SKM-1 treated with dmso at 0.1 percent for 144 hours (cell line): Measurements from ENCODE around the gene EPHA6.

Experiments
- DNase-seq: peaks from one replicate; lab custom pipeline; 2025; ENCODE audit not compliant: unreplicated experiment; lab: John Stamatoyannopoulos, UW

Gene EPHA6

DNA sequence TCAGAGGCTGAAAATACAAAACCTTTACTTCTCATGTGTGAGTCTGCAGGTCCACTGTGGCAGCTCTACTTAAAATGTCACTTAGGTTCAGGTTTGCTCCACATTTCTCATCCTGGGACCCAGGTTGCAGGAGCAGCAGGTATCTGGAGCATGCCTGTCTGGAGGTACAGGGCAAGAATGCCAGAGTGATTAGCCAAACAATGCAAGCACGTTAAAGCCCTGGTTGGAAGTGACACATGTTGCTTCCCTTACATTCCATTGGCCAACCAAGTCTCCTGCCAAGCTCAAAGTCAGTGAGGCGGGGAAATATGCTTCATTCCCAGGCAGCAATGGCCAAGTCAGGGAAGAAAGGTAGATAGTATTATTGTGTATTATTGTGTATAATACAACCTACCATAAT lies 873.3 kb downstream of the EPHA6 start:
- DNase-seq, result no peak

DNA sequence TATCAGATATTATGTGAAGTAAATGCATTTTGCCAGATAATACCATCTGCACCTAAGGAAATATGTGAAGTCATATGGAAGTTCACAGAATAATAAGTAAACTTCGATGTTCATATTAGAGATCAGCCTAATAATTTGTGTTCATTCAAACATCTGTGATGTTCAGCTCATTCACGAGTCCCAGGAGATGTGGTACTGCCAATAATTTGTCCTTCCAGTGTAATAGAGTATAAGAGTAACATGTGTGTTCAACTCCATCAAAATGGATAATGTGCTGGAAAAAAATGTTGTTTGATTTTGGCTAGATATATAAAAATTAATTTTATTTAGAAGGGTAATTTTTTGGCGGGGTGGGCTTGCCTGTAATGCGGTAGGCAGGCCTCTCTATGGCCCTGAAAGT lies 874.7 kb downstream of the EPHA6 start:
- no peak for DNase-seq

DNA sequence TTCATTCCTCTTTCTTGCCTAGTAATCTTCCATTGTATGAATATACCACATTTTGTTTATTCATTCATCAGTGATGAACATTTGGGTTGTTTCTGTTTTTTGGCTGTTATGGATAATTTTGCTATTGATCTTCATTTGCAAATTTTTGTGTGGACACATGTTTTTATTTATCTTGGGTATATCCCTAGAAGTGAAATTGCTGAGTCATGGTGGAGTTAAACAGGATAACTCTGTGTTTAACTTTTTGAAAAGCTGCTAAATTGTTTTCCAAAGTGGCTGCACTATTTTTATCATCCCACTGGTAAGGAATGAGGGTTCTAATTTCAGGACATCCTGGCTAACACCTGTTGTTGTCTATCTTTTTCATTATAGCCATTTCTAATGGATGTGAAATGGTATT lies 875.6 kb downstream of the EPHA6 start:
- DNase-seq, result no peak

DNA sequence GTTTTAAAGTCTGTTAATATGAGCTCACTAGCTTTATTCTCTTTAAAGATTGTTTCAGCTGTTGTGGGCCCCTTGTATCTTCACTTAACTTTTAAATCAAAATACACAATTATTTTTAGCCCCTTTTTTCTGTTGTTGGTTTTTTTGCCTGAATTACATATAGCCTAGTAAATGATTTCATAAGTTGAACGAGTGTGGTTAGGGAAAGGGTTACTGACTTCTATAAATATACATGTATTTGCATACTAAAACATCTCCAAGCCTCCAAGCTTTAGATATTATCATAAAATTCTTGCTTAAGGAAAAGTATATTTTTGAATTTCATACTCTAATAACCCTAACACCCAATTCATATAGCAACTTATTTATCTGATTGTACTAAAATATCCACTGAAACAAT lies 877.0 kb downstream of the EPHA6 start:
- no peak for DNase-seq

DNA sequence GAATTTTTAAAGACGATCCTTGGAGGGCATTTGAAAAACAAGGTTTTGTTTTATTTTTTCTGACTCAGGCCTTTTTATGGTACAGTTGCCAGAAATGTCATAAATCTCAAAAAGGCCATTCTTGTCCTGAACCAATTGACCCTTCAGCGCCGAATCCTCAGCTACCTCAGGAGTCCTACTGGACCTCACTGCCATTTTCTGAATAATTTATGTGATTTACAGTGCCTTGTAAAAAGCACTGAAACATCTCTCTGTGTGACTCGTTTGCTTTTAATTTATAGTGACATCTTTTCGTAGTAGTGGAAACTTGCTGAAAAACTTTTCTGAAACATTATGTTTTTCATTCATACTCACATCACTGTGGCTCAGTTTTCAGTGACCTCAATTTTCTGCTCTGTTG lies 878.0 kb downstream of the EPHA6 start:
- DNase-seq, result no peak

DNA sequence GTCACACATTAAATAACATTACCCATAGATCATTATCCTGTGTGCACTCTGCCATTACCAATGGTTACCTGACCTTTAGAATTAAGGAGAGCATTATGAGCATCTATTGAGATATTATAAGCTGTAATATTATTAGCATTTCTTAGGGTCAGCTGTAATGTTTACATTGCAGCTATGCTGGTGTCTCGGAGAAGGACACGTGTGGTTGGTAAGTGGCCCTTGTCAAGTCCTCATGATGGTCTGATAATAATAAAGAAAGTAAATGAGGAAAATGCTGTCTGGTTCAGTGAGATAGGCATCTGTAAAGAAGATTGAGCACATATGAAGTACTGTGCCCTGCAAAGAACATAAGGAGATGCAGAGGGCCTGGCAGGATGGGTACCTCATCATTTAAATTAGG lies 878.4 kb downstream of the EPHA6 start:
- DNase-seq, result no peak

DNA sequence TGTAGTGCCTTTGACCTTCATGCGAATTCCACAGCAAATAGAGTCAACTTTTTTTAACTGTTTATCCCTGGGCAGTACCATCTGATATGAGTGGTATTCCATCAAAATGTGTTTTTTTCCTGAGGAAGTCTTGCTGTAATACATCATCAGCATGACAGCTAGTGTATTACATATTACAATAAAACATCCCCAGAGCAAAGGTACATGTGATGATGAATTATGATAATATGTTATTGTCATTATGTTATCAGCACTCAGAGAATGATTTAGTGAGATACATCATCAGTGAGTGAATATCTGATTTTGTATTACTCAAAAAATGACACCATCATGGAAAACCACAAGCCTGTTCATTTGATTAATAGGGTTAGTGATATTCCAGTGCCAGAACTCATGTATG lies 880.5 kb downstream of the EPHA6 start:
- DNase-seq, result no peak

DNA sequence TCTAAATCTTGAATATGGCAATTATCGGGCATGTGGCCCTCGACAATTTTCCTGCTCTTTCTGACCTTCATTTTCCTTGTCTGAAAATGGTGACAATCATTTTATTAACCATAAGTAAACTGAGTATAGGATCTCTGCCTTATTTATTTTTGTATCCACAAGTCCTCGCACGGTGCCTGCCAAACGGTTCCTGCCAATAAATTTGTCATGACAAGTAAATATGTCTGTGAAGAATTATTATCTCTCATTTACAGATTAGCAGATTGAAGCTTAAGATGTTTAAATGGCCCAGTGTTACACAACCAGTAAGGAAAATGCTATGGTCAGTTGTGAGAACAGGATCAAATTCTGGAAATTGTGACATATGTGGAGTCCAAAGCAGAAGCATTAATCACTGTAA lies 884.3 kb downstream of the EPHA6 start:
- DNase-seq, result no peak

DNA sequence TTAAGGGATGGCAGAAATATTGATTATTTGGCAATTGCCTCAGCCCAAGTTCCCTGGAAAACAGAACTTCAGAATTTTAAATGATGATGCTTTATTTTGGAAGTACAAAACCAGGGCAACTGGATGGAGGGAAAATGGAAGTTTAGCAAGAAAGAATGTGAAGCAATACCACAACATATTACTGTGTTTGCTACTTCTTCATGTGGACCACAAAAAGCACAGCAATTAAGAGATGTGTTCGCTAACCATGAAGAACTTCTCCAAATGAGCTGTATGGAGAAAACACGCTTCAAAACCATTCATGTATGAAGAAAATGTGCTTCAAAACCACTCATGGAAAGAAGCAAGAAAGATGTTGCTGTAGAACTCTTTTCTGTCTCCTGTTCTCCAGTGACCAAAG lies 885.5 kb downstream of the EPHA6 start:
- peak; percentile 45 for DNase-seq

DNA sequence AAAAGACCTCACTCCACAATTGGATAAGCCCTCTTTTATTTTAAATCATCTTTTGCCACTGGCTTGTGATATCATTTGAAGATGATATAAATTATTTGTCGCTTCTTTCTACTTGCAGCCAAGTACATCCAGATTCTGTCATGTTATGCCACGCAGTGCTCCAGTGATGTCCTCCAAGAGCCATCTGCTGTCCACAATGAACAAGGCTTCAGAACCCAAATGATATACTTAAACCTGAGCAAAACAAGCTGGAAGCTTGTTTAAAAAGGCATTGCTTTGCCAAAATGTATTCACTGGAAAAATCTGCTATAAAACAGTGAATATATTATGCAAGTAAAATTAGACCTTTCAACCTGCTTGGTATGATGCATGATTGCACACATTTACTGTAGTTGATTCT lies 891.4 kb downstream of the EPHA6 start:
- DNase-seq, result no peak

DNA sequence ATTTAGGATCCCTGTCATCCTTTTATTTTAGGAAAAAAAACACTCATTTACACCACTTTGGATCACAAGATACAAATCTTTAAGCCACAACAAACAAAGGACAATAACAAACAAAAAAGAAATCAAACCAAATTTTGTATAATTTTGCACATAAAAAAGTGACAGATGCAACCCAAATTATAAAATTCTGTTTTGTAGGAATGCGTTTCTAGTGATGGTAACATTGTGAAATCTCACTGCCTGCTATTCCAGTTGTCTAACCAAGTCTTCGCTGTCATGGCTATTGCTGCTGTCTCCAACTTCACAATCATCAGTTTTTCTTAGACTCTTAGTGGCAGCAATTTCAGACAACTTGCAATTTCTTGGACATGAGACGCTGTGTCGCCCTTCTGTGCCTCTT lies 891.8 kb downstream of the EPHA6 start:
- DNase-seq, result no peak

DNA sequence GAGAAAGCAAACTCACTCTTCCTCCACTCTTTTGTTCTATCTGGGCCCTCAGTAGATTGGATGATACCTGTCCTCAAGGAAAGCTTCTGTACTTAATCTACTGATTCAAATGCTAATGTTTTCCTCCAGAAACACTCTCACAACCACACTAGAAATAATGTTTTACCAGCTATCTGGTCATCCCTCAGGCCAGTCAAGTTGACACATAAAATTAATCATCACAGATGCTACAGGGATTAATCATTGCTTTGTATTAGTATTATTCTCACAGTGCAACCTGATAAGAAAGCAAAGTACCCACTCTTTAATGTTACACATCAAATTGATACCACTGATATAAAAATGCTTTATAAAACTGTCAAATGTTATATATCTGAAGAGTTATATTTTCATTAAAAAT lies 897.3 kb downstream of the EPHA6 start:
- DNase-seq, result no peak

DNA sequence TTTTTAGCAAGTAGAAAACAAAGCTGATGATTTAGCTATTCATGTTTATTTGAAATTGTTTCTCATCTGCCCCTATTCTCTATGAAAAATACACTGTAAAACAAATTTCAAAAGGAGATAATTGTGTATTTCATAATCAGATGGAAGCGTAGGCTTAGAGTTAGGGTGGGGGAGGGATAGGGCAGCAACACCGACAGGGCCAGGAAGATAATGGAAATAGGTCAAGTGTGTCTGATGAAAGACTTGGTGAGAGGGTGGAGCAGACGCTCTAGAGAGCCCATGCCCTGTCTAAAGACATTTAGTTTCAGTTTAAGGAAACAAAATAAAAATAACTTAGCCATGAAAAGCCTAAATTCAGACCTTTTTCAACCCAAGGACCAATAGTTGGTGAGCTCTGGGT lies 898.5 kb downstream of the EPHA6 start:
- DNase-seq, result no peak

DNA sequence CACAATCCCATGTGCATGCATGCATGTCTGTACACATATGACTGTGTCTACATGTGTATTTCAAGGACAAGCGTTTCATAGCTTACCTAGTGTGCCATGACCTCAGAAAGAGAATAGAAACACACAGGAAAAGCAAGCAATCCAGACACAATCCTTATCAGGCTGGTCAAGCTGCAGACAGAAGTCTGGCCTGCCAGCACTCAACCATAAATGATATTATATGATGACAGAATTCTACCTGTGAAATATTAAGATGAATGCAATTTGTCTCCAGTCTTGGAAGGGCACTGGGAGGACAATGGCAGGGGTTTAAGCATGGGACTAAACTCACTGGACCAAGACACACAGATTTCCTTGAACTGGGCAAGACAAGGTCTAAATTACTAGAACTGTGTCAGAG lies 899.2 kb downstream of the EPHA6 start:
- DNase-seq, result no peak

DNA sequence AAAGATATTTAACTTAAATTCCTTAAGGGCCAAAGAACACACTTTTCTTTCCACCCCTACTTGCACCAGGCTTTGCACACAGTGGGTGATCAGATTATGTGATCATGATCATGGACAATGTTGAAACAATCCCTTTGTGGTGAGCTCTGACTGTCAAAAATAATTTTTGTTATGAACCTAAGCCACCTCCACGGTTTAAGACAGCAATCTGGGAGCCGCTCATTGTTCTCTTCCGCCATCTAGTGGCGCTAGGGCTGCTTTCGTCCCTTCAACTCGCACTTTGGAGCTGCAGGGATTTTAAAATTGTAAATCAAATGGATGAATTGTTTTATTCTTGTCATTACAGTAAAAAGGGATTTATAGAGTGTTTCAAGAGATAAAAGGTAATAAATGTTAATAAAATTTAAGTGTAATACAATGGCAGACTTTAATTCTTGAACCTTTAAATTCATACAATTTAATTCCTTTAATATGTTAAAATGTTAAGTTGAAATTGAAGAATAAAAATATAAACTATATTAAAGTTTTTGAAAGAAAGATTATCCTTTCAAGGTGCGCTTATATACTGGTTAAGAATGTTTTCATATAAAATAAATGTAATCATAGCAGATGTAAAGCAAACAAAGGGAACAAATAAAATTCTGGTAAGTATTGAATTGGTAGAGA lies 904.9 kb downstream of the EPHA6 start:
- peak; percentile 67 for DNase-seq

DNA sequence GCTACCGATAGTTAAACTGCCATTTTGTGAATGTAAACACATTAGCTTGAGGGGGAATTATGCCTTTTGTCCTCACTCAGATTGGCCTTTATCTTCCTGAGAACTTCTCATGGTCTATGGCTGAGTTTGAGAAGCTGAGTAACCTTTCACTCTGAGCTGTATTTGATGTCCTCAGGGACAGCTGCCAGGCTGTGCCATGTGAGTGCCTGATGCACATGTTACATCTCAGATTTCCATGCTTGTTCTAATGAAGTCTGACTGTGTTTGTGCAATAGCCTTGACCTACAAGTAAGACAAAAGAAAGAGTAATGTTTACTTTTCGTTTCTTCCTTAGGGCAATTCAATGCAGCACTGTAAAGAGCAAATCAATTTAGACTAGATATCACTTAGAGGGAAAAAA lies 906.0 kb downstream of the EPHA6 start:
- no peak for DNase-seq

DNA sequence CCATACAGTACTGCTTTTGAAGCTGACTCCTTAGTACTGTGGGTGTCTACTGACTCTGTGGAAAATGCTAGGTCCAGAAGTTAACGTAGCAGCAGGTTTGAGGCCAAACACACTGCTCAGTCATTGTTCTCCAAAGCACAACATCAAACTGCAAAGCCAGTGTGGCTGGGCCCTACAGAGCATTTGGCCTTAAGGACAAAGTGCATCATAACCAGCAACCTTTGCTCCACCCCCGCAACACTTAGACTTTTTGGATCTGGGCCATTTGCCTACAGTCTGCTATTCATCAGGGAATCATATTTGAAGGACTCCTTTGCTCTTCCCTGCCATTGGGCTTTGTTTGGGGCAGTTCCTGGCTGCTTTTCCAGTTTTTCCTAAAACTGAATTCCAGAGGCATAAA lies 907.1 kb downstream of the EPHA6 start:
- DNase-seq, result no peak

DNA sequence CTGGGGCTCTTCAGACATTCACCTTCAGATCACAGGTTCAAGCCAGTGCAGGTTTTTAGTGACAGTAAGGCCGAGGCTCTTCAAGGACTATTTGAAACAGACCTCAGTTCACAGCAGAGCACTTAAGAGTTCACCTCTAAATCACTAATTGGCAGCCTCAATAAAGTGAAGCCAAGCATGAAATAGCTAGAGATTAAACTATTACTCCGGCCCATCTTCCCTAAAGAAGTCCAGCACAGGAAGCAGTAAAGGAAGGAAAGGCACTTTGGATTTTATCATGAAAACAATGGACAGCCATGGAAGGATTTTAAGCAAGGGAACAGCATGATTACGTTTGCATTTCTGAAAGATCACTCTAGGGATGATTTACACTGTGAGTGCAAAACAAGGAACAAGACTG lies 922.5 kb downstream of the EPHA6 start:
- no peak for DNase-seq

DNA sequence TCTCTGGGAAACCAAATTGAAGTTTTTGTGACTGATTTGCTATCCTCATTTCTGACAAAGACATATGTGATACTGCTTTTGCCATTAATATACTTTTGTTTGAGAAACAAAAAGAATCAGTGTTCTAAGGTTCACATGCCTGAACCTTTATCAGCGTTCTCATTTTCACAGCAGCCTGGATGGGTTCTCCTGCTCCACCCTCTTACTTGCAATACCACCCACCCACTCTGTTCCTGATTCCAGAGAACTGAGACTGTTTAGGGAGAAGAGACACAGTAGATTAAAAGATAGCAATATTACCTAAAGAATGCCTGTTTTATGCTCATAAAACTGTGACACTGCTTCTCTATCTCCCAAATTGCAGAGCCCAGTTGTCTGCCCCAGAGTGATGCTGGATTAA lies 924.4 kb downstream of the EPHA6 start:
- no peak for DNase-seq

DNA sequence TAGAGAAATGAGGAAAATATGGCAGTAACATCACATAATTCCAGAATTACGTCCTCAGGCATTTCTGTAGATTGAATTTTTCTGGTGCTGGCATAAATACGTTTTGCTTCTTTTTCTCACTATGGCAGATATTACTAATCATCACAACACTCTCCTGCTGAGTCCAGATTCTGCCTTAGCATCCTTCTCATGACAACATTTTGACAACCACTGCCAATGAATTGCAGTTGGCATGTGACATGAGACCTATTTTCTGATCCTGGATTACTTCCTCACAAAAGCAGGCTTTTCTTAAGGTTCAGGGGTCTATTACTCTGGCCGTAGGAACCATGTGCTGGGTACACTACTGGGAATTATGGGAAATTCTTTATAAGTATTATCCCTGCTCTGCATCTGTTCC lies 927.6 kb downstream of the EPHA6 start:
- DNase-seq, result no peak

DNA sequence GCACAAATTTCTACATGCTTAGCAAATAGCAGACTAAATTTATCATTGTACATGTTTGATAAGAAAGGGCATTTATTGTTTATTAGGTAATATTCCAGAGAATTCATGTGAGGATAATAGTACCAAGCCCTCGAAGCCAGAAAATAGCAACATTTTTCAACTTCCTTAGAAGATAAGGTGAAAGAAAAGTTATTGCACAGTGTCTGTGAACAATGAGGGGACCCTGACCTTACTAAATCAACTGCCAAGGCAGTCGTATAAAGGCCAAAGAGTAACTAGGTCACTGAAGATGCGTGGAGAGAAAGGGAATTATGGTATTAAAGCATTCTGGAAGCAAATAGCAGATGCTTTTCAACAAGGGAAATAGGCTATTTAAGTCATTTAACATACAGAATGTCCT lies 929.9 kb downstream of the EPHA6 start:
- DNase-seq, result no peak

DNA sequence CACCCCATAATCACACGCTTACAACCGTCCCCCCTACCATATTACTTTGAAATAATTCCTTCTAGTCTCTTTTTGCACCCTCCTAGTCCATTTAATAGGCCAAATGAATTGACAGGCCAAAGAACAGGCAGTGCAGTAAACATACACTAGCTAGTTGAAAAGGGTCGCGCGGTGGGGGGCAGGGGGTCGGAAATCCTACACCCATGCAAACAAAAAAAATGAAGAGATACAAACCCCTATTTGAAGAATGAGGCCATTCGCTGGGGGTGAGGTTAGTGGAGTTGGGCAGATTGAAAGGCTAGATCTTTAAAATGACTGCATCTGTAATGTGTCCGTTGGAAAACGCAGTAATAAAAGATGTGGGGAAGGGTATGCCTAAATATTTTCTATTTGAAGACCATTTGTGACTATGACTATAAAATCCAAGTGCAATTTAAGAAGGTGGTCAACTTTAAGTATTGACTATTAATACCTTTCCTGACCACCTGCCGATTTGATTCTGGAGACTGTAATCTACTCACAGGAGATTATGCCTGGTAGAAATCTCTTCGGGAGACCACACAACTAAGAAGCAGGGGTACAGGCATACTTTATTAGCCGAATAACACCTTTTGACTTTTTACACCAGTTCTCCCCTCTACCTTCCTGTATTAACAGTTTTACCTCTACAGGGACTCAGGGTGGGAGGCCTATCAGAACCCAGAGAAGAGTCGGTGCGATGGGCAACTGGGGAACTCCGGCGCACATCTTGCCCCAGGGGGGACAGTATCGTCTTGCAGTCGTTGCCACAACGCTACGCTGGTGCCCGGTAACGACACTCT lies 949.4 kb downstream of the EPHA6 start:
- no peak for DNase-seq
